ENCODE data around the gene GLIS1.

The GLIS1 gene

DNA sequence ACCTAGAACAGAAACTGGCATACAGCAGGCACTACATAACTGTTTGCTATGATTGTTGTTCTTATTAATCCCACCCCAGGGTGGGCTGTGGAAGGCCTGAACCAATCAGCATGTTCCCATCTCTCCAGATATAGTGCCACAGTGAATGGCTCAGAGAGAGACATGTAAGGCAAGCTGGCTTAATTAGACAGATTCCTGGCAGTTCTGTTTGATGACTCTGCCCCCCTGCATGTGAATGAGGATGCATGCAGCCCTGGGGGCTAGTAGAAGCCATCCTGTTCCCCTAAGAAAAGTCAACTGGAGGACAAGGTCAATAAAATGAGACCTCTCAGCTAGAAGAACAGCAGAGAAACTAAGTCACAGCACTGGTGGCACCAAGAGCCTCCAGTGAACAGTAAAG, 130.3 kb downstream of the GLIS1 start:
- Histone ChIP-seq H3K27ac (ENCODE audit: poor library complexity, severe bottlenecking) (no peak overlapping the region), H3K36me3 (ENCODE audit: low read depth) (no peaks in the 10 kb centered on the region), H3K4me3 (ENCODE audit: severe bottlenecking) (no peak overlapping the region), H3K9me3 (ENCODE audit: severe bottlenecking) (no peaks in the 10 kb centered on the region), H3K4me1 (ENCODE audit: insufficient read depth, poor library complexity, severe bottlenecking) (no peaks in the 10 kb centered on the region), H3K27me3 (ENCODE audit: insufficient read depth, poor library complexity, severe bottlenecking) (no peaks in the 10 kb centered on the region)
- TF ChIP-seq, protein P1, sequence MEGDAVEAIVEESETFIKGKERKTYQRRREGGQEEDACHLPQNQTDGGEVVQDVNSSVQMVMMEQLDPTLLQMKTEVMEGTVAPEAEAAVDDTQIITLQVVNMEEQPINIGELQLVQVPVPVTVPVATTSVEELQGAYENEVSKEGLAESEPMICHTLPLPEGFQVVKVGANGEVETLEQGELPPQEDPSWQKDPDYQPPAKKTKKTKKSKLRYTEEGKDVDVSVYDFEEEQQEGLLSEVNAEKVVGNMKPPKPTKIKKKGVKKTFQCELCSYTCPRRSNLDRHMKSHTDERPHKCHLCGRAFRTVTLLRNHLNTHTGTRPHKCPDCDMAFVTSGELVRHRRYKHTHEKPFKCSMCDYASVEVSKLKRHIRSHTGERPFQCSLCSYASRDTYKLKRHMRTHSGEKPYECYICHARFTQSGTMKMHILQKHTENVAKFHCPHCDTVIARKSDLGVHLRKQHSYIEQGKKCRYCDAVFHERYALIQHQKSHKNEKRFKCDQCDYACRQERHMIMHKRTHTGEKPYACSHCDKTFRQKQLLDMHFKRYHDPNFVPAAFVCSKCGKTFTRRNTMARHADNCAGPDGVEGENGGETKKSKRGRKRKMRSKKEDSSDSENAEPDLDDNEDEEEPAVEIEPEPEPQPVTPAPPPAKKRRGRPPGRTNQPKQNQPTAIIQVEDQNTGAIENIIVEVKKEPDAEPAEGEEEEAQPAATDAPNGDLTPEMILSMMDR (IDR thresholded peaks at IDR 0.05; ENCODE audit: poor library complexity, severe bottlenecking) = no peak
- DNase-seq (ENCODE audit: low spot score) (no peak), ATAC-seq (ENCODE audit: low read depth) (no peak)

DNA sequence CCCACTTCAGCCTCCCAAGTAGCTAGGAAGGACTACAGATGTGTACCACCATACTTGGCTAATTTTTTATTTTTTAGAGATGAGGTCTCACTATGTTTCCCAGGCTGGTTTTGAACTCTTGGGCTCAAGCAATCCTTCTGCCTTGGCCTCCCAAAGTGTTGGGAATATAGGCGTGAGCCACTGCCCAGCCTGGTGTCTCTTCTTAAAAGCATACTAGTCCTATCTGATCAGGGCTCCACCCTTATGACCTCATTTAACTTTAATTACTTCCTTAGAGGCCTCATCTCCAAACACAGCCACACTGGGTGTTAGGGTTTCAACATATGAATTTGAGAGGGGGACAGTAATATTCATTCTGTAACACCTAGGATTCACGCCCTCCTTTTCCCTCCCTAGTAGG, 130.9 kb downstream of the GLIS1 start:
- ATAC-seq (ENCODE audit: low read depth) (no peak), DNase-seq (ENCODE audit: low spot score) (no peak)
- Histone ChIP-seq H3K36me3 (ENCODE audit: low read depth) (no peaks in the 10 kb centered on the region), H3K27ac (ENCODE audit: poor library complexity, severe bottlenecking) (no peak overlapping the region), H3K4me3 (ENCODE audit: severe bottlenecking) (no peak overlapping the region), H3K27me3 (ENCODE audit: insufficient read depth, poor library complexity, severe bottlenecking) (no peaks in the 10 kb centered on the region), H3K9me3 (ENCODE audit: severe bottlenecking) (no peaks in the 10 kb centered on the region), H3K4me1 (ENCODE audit: insufficient read depth, poor library complexity, severe bottlenecking) (no peaks in the 10 kb centered on the region)
- TF ChIP-seq, protein P1 (IDR thresholded peaks at IDR 0.05; ENCODE audit: poor library complexity, severe bottlenecking) = no peak

DNA sequence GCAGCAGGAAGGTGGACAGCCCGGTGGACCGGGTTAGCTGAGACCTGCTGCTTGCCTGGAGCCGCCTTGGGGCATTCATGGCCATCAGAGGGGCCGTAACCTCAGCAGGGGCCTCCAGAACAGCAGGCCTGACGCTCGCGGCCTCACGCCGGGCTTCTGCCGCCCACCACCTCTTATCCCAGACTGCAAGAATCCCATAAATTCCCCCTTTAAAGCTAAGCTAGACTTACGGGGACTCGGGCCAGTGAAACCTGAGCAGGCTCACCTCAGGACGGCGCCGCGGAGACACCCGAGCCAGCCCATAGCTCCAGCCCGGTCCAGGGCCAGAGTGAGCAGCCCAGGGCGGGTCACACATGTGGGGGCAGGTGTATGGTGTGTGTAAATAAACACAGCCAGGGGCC, 132.3 kb downstream of the GLIS1 start:
- no peaks in the 10 kb centered on the region for H3K36me3 ChIP-seq (ENCODE audit: low read depth)
- DNase-seq (ENCODE audit: low spot score) = peak; percentile 11
- no peaks in the 10 kb centered on the region for H3K27me3 ChIP-seq (ENCODE audit: insufficient read depth, poor library complexity, severe bottlenecking)
- H3K9me3 ChIP-seq (ENCODE audit: severe bottlenecking) = no peaks in the 10 kb centered on the region
- H3K4me1 ChIP-seq (ENCODE audit: insufficient read depth, poor library complexity, severe bottlenecking) = no peaks in the 10 kb centered on the region
- H3K4me3 ChIP-seq (ENCODE audit: severe bottlenecking) = no peak overlapping the region
- no peak overlapping the region for H3K27ac ChIP-seq (ENCODE audit: poor library complexity, severe bottlenecking)
- TF ChIP-seq, protein P1 (IDR thresholded peaks at IDR 0.05; ENCODE audit: poor library complexity, severe bottlenecking) = no peak
- ATAC-seq (ENCODE audit: low read depth) = no peak

GRCh38 chr1:53606197-53606596, 132.8 kb downstream of the GLIS1 start:
- Histone ChIP-seq H3K9me3 (ENCODE audit: severe bottlenecking) (no peaks in the 10 kb centered on the region), H3K27me3 (ENCODE audit: insufficient read depth, poor library complexity, severe bottlenecking) (no peaks in the 10 kb centered on the region), H3K36me3 (ENCODE audit: low read depth) (no peaks in the 10 kb centered on the region), H3K4me1 (ENCODE audit: insufficient read depth, poor library complexity, severe bottlenecking) (no peaks in the 10 kb centered on the region), H3K27ac (ENCODE audit: poor library complexity, severe bottlenecking) (no peak overlapping the region), H3K4me3 (ENCODE audit: severe bottlenecking) (no peak overlapping the region)
- ATAC-seq (ENCODE audit: low read depth) = no peak
- DNase-seq (ENCODE audit: low spot score) = peak; percentile 29
- TF ChIP-seq, protein P1 (IDR thresholded peaks at IDR 0.05; ENCODE audit: poor library complexity, severe bottlenecking) = no peak

- TF ChIP-seq, protein P1 (IDR thresholded peaks at IDR 0.05; ENCODE audit: poor library complexity, severe bottlenecking) = no peak
- no peaks in the 10 kb centered on the region for H3K27me3 ChIP-seq (ENCODE audit: insufficient read depth, poor library complexity, severe bottlenecking)
- no peak overlapping the region for H3K27ac ChIP-seq (ENCODE audit: poor library complexity, severe bottlenecking)
- ATAC-seq (ENCODE audit: low read depth) (no peak), DNase-seq (ENCODE audit: low spot score) (peak; percentile 16)
- no peaks in the 10 kb centered on the region for H3K9me3 ChIP-seq (ENCODE audit: severe bottlenecking)
- no peak overlapping the region for H3K4me3 ChIP-seq (ENCODE audit: severe bottlenecking)
- H3K4me1 ChIP-seq (ENCODE audit: insufficient read depth, poor library complexity, severe bottlenecking) = no peaks in the 10 kb centered on the region
- H3K36me3 ChIP-seq (ENCODE audit: low read depth) = no peaks in the 10 kb centered on the region
These were observed 133.8 kb downstream of the GLIS1 start for GRCh38 chr1:53605181-53605580.

All from RWPE2 (cell line).